ENCODE data around the gene PLPPR1. TPM values are rescaled to one million over a fixed set of nuclear protein-coding genes. Genes with fewer than 3 reads are reported as not detected.

The PLPPR1 gene
- total and polyA plus RNA-seq, 12 donors = 0.08 to 19.7 (median 0.20) TPM; not detected in 7

- TF ChIP-seq POLR2A (IDR thresholded peaks at IDR 0.05) = no peak
- no peak for TF ChIP-seq CTCF (IDR thresholded peaks at IDR 0.05)
- no peaks in the 10 kb centered on the region for H3K36me3 ChIP-seq (replicated peaks in 1 of 2)
- no peaks in the 10 kb centered on the region for H3K4me1 ChIP-seq (replicated peaks in 1 of 2)
- intact Hi-C loops (cut with DNase I) = no loop called here
- H3K4me3 ChIP-seq = no peak overlapping the region
- WGBS, 4 donors = 81 to 86% (median 83%) methylated on average over 4 of the region's 4 CpGs
- DNase-seq = no peak
- no peaks in the 10 kb centered on the region for H3K9me3 ChIP-seq (replicated peaks in 1 of 3)
- H3K27ac ChIP-seq = no peak overlapping the region
- H3K27me3 ChIP-seq = no peaks in the 10 kb centered on the region
Observed at GRCh38 chr9:101333490-101333889, 305.0 kb downstream of the PLPPR1 start.

- Histone ChIP-seq H3K36me3 (replicated peaks in 1 of 2) (no peaks in the 10 kb centered on the region), H3K9me3 (replicated peaks in 1 of 3) (no peaks in the 10 kb centered on the region), H3K4me1 (replicated peaks in 1 of 2) (no peaks in the 10 kb centered on the region), H3K27ac (no peak overlapping the region), H3K4me3 (no peak overlapping the region), H3K27me3 (no peaks in the 10 kb centered on the region)
- 86 to 90% (median 89%) methylated on average over 9 to 25 of the region's 25 CpGs for WGBS, 4 donors
- TF ChIP-seq CTCF (IDR thresholded peaks at IDR 0.05) (no peak), POLR2A (IDR thresholded peaks at IDR 0.05) (no peak)
- intact Hi-C loops (cut with DNase I) = no loop called here
- no peak for DNase-seq
Observed at GRCh38 chr9:101333926-101334702, 305.6 kb downstream of the PLPPR1 start.

- Histone ChIP-seq H3K36me3 (replicated peaks in 1 of 2) (no peaks in the 10 kb centered on the region), H3K27ac (no peak overlapping the region), H3K27me3 (no peaks in the 10 kb centered on the region), H3K4me1 (replicated peaks in 1 of 2) (no peaks in the 10 kb centered on the region), H3K9me3 (replicated peaks in 1 of 3) (no peaks in the 10 kb centered on the region), H3K4me3 (no peak overlapping the region)
- TF ChIP-seq POLR2A (IDR thresholded peaks at IDR 0.05) (no peak), CTCF (IDR thresholded peaks at IDR 0.05) (no peak)
- intact Hi-C loops (cut with DNase I) = no loop called here
- no peak for DNase-seq
Observed at GRCh38 chr9:101336091-101336490, 307.6 kb downstream of the PLPPR1 start.

GRCh38 chr9:101337237-101337636 lies 308.7 kb downstream of the PLPPR1 start:
- 80 to 88% (median 81%) methylated on average over 2 of the region's 2 CpGs for WGBS, 4 donors
- no peak overlapping the region for H3K4me3 ChIP-seq
- TF ChIP-seq CTCF (IDR thresholded peaks at IDR 0.05) (no peak), POLR2A (IDR thresholded peaks at IDR 0.05) (no peak)
- H3K9me3 ChIP-seq (replicated peaks in 1 of 3) = no peaks in the 10 kb centered on the region
- intact Hi-C loops (cut with DNase I) = no loop called here
- no peaks in the 10 kb centered on the region for H3K27me3 ChIP-seq
- H3K4me1 ChIP-seq (replicated peaks in 1 of 2) = no peaks in the 10 kb centered on the region
- H3K27ac ChIP-seq = no peak overlapping the region
- no peak for DNase-seq
- H3K36me3 ChIP-seq (replicated peaks in 1 of 2) = no peaks in the 10 kb centered on the region
